ENCODE results near the gene CBX7.

DNA sequence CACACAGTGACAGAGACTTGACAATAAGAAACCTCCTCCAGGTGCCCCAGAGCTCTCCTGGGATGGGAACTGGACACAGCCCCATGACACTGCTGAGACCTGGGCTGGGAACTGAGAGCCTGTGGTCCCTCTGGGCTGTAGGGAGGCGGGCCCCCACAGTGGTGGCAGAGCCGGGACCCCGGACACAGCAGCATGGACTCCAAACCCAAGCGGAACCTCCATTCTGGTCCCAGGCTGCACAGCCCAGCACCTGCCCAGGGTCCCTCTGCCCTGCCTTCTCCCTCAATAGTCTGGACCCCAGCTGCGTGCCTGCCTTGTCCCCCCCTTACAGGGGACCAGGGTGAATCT lies 63.8 kb downstream of the CBX7 start:
- TF ChIP-seq SUZ12 (IDR thresholded peaks at IDR 0.05) (no peak), FOXM1 (IDR thresholded peaks at IDR 0.05; ENCODE audit: borderline replicate concordance) (no peak), SP1 (IDR thresholded peaks at IDR 0.05) (no peak), TARDBP (IDR thresholded peaks at IDR 0.05) (no peak), HDGF (IDR thresholded peaks at IDR 0.05; ENCODE audit: borderline replicate concordance) (no peak), L3MBTL2 (conservative IDR thresholded peaks at IDR 0.05) (no peak), FOXK2 (IDR thresholded peaks at IDR 0.05) (no peak), BHLHE40 (IDR thresholded peaks at IDR 0.05; ENCODE audit: borderline replicate concordance) (no peak), ELF4 (IDR thresholded peaks at IDR 0.05) (no peak)
- TF ChIP-seq, protein P1, sequence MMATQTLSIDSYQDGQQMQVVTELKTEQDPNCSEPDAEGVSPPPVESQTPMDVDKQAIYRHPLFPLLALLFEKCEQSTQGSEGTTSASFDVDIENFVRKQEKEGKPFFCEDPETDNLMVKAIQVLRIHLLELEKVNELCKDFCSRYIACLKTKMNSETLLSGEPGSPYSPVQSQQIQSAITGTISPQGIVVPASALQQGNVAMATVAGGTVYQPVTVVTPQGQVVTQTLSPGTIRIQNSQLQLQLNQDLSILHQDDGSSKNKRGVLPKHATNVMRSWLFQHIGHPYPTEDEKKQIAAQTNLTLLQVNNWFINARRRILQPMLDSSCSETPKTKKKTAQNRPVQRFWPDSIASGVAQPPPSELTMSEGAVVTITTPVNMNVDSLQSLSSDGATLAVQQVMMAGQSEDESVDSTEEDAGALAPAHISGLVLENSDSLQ (IDR thresholded peaks at IDR 0.05) = no peak
